ENCODE data around the gene FAM228B.

Gene FAM228B

DNA sequence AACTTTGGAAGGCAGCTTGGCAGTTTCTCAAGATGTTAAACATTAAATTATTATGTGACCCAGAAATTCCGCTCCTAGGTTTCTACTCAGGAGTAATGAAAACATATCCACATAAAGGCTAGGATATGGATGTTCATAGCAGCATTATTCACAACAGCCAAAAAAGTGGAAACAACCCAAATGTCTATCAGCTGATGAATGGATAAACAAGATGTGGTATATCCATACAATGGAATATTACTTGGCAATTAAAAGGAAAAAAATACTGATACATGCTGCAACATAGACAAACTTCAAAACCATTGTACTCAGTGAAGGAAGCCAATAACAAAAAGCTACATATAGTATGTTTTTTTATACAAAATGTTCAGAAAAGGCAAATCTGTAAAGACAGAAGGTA is 39.2 kb downstream of the FAM228B start:
- no peak overlapping the region for H3K18ac ChIP-seq (ENCODE audit: low read length)
- H3K27me3 ChIP-seq (ENCODE audit: insufficient read depth, low read length, poor library complexity), result no peaks in the 10 kb centered on the region
- H2BK15ac ChIP-seq (replicated peaks; ENCODE audit: low read depth), result no peak overlapping the region
- no peak overlapping the region for H2BK5ac ChIP-seq (ENCODE audit: low read length)
- H3K36me3 ChIP-seq (ENCODE audit: control insufficient read depth, insufficient read depth, low read length), result no peaks in the 10 kb centered on the region
- no peak overlapping the region for H4K8ac ChIP-seq (ENCODE audit: low read depth, low read length)
- no peak overlapping the region for H3K4me3 ChIP-seq (ENCODE audit: low read length)
- H3K79me1 ChIP-seq (ENCODE audit: low read length), result no peaks in the 10 kb centered on the region
- H3K4me2 ChIP-seq (ENCODE audit: low read length), result no peak overlapping the region
- no peak overlapping the region for H2AK5ac ChIP-seq (ENCODE audit: low read length)
- H3K56ac ChIP-seq (ENCODE audit: low read length), result no peak overlapping the region
- no peak overlapping the region for H4K5ac ChIP-seq (ENCODE audit: low read length)
- H3K23ac ChIP-seq (ENCODE audit: low read length), result no peak overlapping the region
- no peaks in the 10 kb centered on the region for H3K4me1 ChIP-seq (ENCODE audit: control insufficient read depth, low read depth, low read length)
- DNase-seq, result no peak
- H3K4ac ChIP-seq (ENCODE audit: low read depth, low read length), result no peak overlapping the region
- no CpG with 5 or more reads among the region's 1 CpG for WGBS (ENCODE audit: extremely low coverage, insufficient coverage, low lambda C conversion rate)
- no peak overlapping the region for H3K9ac ChIP-seq (ENCODE audit: low read length)
- no peak overlapping the region for H2BK120ac ChIP-seq (ENCODE audit: low read depth, low read length)
- no peak overlapping the region for H3K27ac ChIP-seq (ENCODE audit: low read depth, low read length)
- H3K79me2 ChIP-seq (ENCODE audit: control insufficient read depth, insufficient read depth, low read length), result no peaks in the 10 kb centered on the region

DNA sequence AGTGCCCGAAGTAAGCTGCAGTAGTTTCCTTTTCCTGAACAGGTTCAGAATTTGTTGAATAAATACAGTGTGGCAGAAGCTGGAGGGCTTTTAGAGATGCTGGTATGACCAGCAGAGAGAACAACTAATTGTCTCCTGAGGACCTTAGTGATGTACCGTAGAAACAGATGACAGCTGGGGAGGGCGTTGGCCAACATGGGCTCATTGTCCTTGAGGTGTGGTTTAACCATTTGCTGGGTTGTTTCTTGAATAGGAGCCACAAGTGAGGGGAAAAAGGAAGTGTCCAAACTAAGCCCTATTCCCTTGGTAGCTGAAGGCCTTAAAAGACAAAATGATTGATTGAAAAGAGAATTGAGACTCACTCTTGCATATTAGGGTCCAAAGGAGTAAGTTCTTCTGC is 39.9 kb downstream of the FAM228B start:
- Histone ChIP-seq H2BK5ac (ENCODE audit: low read length) (no peak overlapping the region), H3K4ac (ENCODE audit: low read depth, low read length) (no peak overlapping the region), H3K4me3 (ENCODE audit: low read length) (no peak overlapping the region), H4K5ac (ENCODE audit: low read length) (no peak overlapping the region), H3K79me2 (ENCODE audit: control insufficient read depth, insufficient read depth, low read length) (no peaks in the 10 kb centered on the region), H3K79me1 (ENCODE audit: low read length) (no peaks in the 10 kb centered on the region), H2AK5ac (ENCODE audit: low read length) (no peak overlapping the region), H3K4me1 (ENCODE audit: control insufficient read depth, low read depth, low read length) (no peaks in the 10 kb centered on the region), H3K18ac (ENCODE audit: low read length) (no peak overlapping the region), H3K56ac (ENCODE audit: low read length) (no peak overlapping the region), H3K27ac (ENCODE audit: low read depth, low read length) (no peak overlapping the region), H2BK15ac (replicated peaks; ENCODE audit: low read depth) (no peak overlapping the region), H3K9ac (ENCODE audit: low read length) (no peak overlapping the region), H2BK120ac (ENCODE audit: low read depth, low read length) (no peak overlapping the region), H3K23ac (ENCODE audit: low read length) (no peak overlapping the region), H3K4me2 (ENCODE audit: low read length) (no peak overlapping the region), H3K27me3 (ENCODE audit: insufficient read depth, low read length, poor library complexity) (no peaks in the 10 kb centered on the region), H3K36me3 (ENCODE audit: control insufficient read depth, insufficient read depth, low read length) (no peaks in the 10 kb centered on the region), H4K8ac (ENCODE audit: low read depth, low read length) (no peak overlapping the region)
- no peak for DNase-seq
- WGBS (ENCODE audit: extremely low coverage, insufficient coverage, low lambda C conversion rate), result no CpG with 5 or more reads among the region's 3 CpGs

DNA sequence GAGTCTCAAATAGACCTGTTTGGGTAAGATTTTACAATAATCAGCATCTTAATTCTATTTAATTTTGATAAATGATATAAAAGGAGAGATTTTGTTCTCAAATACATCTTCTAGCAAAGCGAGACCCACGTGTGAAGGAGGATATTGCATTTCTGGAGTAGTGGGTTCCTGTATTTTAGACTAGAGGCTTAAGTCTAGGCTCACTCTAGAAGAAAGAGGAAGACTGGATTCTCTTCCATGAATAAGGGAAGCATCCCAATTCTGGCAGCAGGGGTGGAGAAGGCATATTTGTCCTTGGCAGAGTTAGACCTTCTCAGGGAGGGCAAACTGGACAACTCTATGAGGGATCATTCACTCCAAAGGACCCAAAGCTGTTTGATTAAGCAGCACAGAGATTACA is 40.3 kb downstream of the FAM228B start:
- Histone ChIP-seq H3K4me2 (ENCODE audit: low read length) (no peak overlapping the region), H3K79me2 (ENCODE audit: control insufficient read depth, insufficient read depth, low read length) (no peaks in the 10 kb centered on the region), H3K36me3 (ENCODE audit: control insufficient read depth, insufficient read depth, low read length) (no peaks in the 10 kb centered on the region), H3K27me3 (ENCODE audit: insufficient read depth, low read length, poor library complexity) (no peaks in the 10 kb centered on the region), H3K9ac (ENCODE audit: low read length) (no peak overlapping the region), H3K4ac (ENCODE audit: low read depth, low read length) (no peak overlapping the region), H3K4me1 (ENCODE audit: control insufficient read depth, low read depth, low read length) (no peaks in the 10 kb centered on the region), H2BK5ac (ENCODE audit: low read length) (no peak overlapping the region), H4K5ac (ENCODE audit: low read length) (no peak overlapping the region), H2BK15ac (replicated peaks; ENCODE audit: low read depth) (no peak overlapping the region), H2BK120ac (ENCODE audit: low read depth, low read length) (no peak overlapping the region), H3K23ac (ENCODE audit: low read length) (no peak overlapping the region), H3K79me1 (ENCODE audit: low read length) (no peaks in the 10 kb centered on the region), H3K27ac (ENCODE audit: low read depth, low read length) (no peak overlapping the region), H2AK5ac (ENCODE audit: low read length) (no peak overlapping the region), H3K18ac (ENCODE audit: low read length) (no peak overlapping the region), H3K4me3 (ENCODE audit: low read length) (no peak overlapping the region), H4K8ac (ENCODE audit: low read depth, low read length) (no peak overlapping the region), H3K56ac (ENCODE audit: low read length) (no peak overlapping the region)
- DNase-seq, result no peak
- WGBS (ENCODE audit: extremely low coverage, insufficient coverage, low lambda C conversion rate), result no CpG with 5 or more reads among the region's 2 CpGs

DNA sequence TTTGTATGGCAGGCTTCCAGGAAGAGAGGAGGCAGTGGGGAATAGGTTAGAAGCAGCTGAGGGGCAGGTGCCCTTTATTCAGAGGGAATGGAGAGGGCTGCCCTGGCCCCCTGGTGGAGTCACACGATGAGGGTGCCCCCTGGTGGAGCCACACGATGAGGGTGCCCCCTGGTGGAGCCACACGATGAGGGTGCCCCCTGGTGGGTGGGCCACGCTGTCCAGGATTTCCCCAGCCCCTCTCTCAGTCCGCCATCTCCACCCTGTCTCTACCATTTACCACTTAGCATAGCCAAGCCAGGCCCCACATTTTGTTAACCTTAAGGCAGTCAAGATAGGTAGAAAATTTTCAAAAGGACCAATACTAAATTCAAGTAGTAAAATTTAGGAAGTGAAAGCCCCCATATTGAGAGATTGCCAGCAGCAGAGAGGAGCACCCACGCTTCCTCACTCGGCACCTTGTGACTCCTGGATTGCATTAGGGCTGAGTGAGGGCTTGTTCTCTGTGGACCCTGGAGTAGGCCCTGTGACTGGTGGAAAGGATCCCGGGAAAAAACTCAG is 41.2 kb downstream of the FAM228B start:
- no peaks in the 10 kb centered on the region for H3K27me3 ChIP-seq (ENCODE audit: insufficient read depth, low read length, poor library complexity)
- H2BK15ac ChIP-seq (replicated peaks; ENCODE audit: low read depth), result no peak overlapping the region
- no peak overlapping the region for H4K8ac ChIP-seq (ENCODE audit: low read depth, low read length)
- H3K4me2 ChIP-seq (ENCODE audit: low read length), result no peak overlapping the region
- H3K4me1 ChIP-seq (ENCODE audit: control insufficient read depth, low read depth, low read length), result no peaks in the 10 kb centered on the region
- H3K36me3 ChIP-seq (ENCODE audit: control insufficient read depth, insufficient read depth, low read length), result no peaks in the 10 kb centered on the region
- H2BK5ac ChIP-seq (ENCODE audit: low read length), result no peak overlapping the region
- H3K79me2 ChIP-seq (ENCODE audit: control insufficient read depth, insufficient read depth, low read length), result no peaks in the 10 kb centered on the region
- peak; percentile 62 for DNase-seq
- H3K4ac ChIP-seq (ENCODE audit: low read depth, low read length), result no peak overlapping the region
- H3K79me1 ChIP-seq (ENCODE audit: low read length), result no peaks in the 10 kb centered on the region
- H2BK120ac ChIP-seq (ENCODE audit: low read depth, low read length), result no peak overlapping the region
- no peak overlapping the region for H3K56ac ChIP-seq (ENCODE audit: low read length)
- no peak overlapping the region for H3K27ac ChIP-seq (ENCODE audit: low read depth, low read length)
- H3K4me3 ChIP-seq (ENCODE audit: low read length), result no peak overlapping the region
- no peak overlapping the region for H2AK5ac ChIP-seq (ENCODE audit: low read length)
- H3K23ac ChIP-seq (ENCODE audit: low read length), result no peak overlapping the region
- H4K5ac ChIP-seq (ENCODE audit: low read length), result no peak overlapping the region
- H3K9ac ChIP-seq (ENCODE audit: low read length), result no peak overlapping the region
- H3K18ac ChIP-seq (ENCODE audit: low read length), result no peak overlapping the region
- no CpG with 5 or more reads among the region's 8 CpGs for WGBS (ENCODE audit: extremely low coverage, insufficient coverage, low lambda C conversion rate)

DNA sequence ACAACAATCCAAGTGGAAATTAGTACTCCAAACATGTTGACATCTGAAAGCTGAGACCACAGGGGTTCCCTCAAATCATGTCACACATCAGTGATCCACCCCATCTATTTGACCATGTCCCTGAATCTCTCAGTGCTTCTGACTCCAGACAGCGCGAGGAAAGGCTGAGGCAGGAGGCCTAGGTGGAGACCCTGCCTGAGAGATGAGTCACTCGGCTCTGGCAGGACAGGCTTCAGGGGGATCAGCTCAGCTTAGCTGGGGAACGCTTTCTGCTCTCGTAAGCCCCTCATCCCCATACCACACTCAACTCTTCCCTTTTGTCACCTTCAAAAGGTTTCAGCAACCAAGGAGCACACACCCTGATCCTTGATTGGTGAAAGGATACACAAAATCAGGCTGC is 45.8 kb downstream of the FAM228B start:
- H2BK120ac ChIP-seq (ENCODE audit: low read depth, low read length), result no peak overlapping the region
- no peak overlapping the region for H3K23ac ChIP-seq (ENCODE audit: low read length)
- no peaks in the 10 kb centered on the region for H3K79me1 ChIP-seq (ENCODE audit: low read length)
- WGBS (ENCODE audit: extremely low coverage, insufficient coverage, low lambda C conversion rate), result no CpG with 5 or more reads among the region's 5 CpGs
- DNase-seq, result peak; percentile 33
- H4K8ac ChIP-seq (ENCODE audit: low read depth, low read length), result no peak overlapping the region
- no peak overlapping the region for H3K56ac ChIP-seq (ENCODE audit: low read length)
- H3K4ac ChIP-seq (ENCODE audit: low read depth, low read length), result no peak overlapping the region
- H3K4me1 ChIP-seq (ENCODE audit: control insufficient read depth, low read depth, low read length), result no peaks in the 10 kb centered on the region
- no peak overlapping the region for H3K4me2 ChIP-seq (ENCODE audit: low read length)
- no peak overlapping the region for H2BK5ac ChIP-seq (ENCODE audit: low read length)
- H3K4me3 ChIP-seq (ENCODE audit: low read length), result no peak overlapping the region
- H3K9ac ChIP-seq (ENCODE audit: low read length), result no peak overlapping the region
- H2BK15ac ChIP-seq (replicated peaks; ENCODE audit: low read depth), result no peak overlapping the region
- H4K5ac ChIP-seq (ENCODE audit: low read length), result no peak overlapping the region
- no peaks in the 10 kb centered on the region for H3K36me3 ChIP-seq (ENCODE audit: control insufficient read depth, insufficient read depth, low read length)
- H3K18ac ChIP-seq (ENCODE audit: low read length), result no peak overlapping the region
- no peak overlapping the region for H2AK5ac ChIP-seq (ENCODE audit: low read length)
- H3K27ac ChIP-seq (ENCODE audit: low read depth, low read length), result no peak overlapping the region
- no peaks in the 10 kb centered on the region for H3K79me2 ChIP-seq (ENCODE audit: control insufficient read depth, insufficient read depth, low read length)
- no peaks in the 10 kb centered on the region for H3K27me3 ChIP-seq (ENCODE audit: insufficient read depth, low read length, poor library complexity)

DNA sequence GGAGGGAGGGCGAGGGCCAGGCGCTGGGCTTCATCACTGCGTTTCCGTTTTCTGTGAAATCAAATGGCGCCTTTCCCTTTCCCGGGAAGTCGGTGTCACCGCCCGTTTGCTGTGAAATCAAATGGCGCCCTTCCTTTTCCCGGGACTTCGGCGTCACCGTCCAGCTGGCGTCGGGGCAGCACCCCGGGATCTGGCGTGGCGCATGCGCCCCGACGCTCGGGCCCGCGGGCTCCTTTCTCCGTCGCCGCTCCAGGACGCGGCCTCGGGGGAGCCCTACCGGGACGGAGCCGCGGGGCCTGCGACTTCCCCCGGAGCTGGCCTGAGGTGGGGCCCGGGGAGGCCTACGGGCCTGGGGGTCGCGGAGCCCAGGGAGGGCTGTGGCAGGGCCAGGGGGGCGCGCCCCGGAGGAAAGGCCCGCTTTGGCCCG is 51.6 kb downstream of the FAM228B start, which contains the start of gene FAM228A:
Gene FAM228A (plus strand): TSS at position 203 of the 427 bp plus-strand sequence. CDS start 428 bp downstream, outside the sequence.
- no CpG with 5 or more reads among the region's 46 CpGs for WGBS (ENCODE audit: extremely low coverage, insufficient coverage, low lambda C conversion rate)
- H3K4me3 ChIP-seq (ENCODE audit: low read length), result no peak within 1 kb of the TSS
- H3K27ac ChIP-seq (ENCODE audit: low read depth, low read length), result no peak within 1 kb of the TSS
- H3K79me1 ChIP-seq (ENCODE audit: low read length), result no peaks in the 10 kb centered on the region
- DNase-seq, result no peak
- no peak within 1 kb of the TSS for H3K18ac ChIP-seq (ENCODE audit: low read length)
- H3K9ac ChIP-seq (ENCODE audit: low read length), result no peak within 1 kb of the TSS
- H2BK15ac ChIP-seq (replicated peaks; ENCODE audit: low read depth), result no peak within 1 kb of the TSS
- no peak within 1 kb of the TSS for H3K4ac ChIP-seq (ENCODE audit: low read depth, low read length)
- no peak within 1 kb of the TSS for H2AK5ac ChIP-seq (ENCODE audit: low read length)
- H3K27me3 ChIP-seq (ENCODE audit: insufficient read depth, low read length, poor library complexity), result no peaks in the 10 kb centered on the region
- H3K4me2 ChIP-seq (ENCODE audit: low read length), result no peak within 1 kb of the TSS
- H3K56ac ChIP-seq (ENCODE audit: low read length), result no peak within 1 kb of the TSS
- H3K4me1 ChIP-seq (ENCODE audit: control insufficient read depth, low read depth, low read length), result no peaks in the 10 kb centered on the region
- H4K8ac ChIP-seq (ENCODE audit: low read depth, low read length), result no peak within 1 kb of the TSS
- no peak within 1 kb of the TSS for H2BK5ac ChIP-seq (ENCODE audit: low read length)
- no peak within 1 kb of the TSS for H3K23ac ChIP-seq (ENCODE audit: low read length)
- H2BK120ac ChIP-seq (ENCODE audit: low read depth, low read length), result no peak within 1 kb of the TSS
- H4K5ac ChIP-seq (ENCODE audit: low read length), result no peak within 1 kb of the TSS
- no peaks in the 10 kb centered on the region for H3K79me2 ChIP-seq (ENCODE audit: control insufficient read depth, insufficient read depth, low read length)
- no peaks in the 10 kb centered on the region for H3K36me3 ChIP-seq (ENCODE audit: control insufficient read depth, insufficient read depth, low read length)
